Measurements from ENCODE around the gene SPO11.
"Not testable (repeated sequence)": the region's sequence is repeated elsewhere in the genome, so short reads cannot be mapped to it uniquely, and the experiment has no call there.

Gene SPO11

GRCh38 chr20:57342829-57343228 is 13.2 kb downstream of the SPO11 start:
- no peak for DNase-seq

- peak; percentile 45 to 56 for DNase-seq
These were observed 16.9 kb downstream of the SPO11 start for GRCh38 chr20:57346477-57346876.

- DNase-seq: no peak
These were observed 17.8 kb downstream of the SPO11 start for GRCh38 chr20:57347393-57347792.

- not testable (repeated sequence) for DNase-seq
These were observed 18.8 kb downstream of the SPO11 start for GRCh38 chr20:57348200-57348921.

GRCh38 chr20:57348922-57349574 is 19.4 kb downstream of the SPO11 start:
- peak in 1 of 2 donors; percentile 17 for DNase-seq

GRCh38 chr20:57350081-57350710 is 20.6 kb downstream of the SPO11 start:
- DNase-seq: no peak

- not testable (repeated sequence) for DNase-seq
These were observed 21.1 kb downstream of the SPO11 start for GRCh38 chr20:57350726-57351041.

- DNase-seq: peak; percentile 89 to 90
These were observed 21.6 kb downstream of the SPO11 start, which contains the start of gene RAE1 for GRCh38 chr20:57351042-57351783. Gene RAE1, plus strand, starts transcription at chr20:57351255. Its CDS starts 2,784 bp downstream, at chr20:57354039.

- DNase-seq: no peak
These were observed 22.7 kb downstream of the SPO11 start for GRCh38 chr20:57352305-57352704.

- no peak for DNase-seq
These were observed 23.7 kb downstream of the SPO11 start for GRCh38 chr20:57353351-57353750.

- no peak for DNase-seq
These were observed 31.9 kb downstream of the SPO11 start for GRCh38 chr20:57361517-57361916.

GRCh38 chr20:57364451-57364850 is 34.8 kb downstream of the SPO11 start:
- DNase-seq: no peak

- DNase-seq: no peak
These were observed 40.0 kb downstream of the SPO11 start for GRCh38 chr20:57369596-57369995.

GRCh38 chr20:57370316-57370715 is 40.7 kb downstream of the SPO11 start:
- no peak for DNase-seq

- no peak for DNase-seq
These were observed 41.8 kb downstream of the SPO11 start for GRCh38 chr20:57371363-57371762.

GRCh38 chr20:57372157-57372556 is 42.6 kb downstream of the SPO11 start:
- no peak for DNase-seq

- no peak for DNase-seq
These were observed 43.2 kb downstream of the SPO11 start for GRCh38 chr20:57372581-57373350.

GRCh38 chr20:57374343-57374930 is 44.8 kb downstream of the SPO11 start:
- DNase-seq: no peak

GRCh38 chr20:57374931-57375651 is 45.5 kb downstream of the SPO11 start:
- peak in 1 of 2 donors; percentile 62 for DNase-seq

- DNase-seq: no peak
These were observed 46.1 kb downstream of the SPO11 start for GRCh38 chr20:57375652-57376230.

GRCh38 chr20:57377350-57377749 is 47.7 kb downstream of the SPO11 start:
- DNase-seq: no peak

Data from CD4-positive, alpha-beta T cell treated with Interleukin-1 beta for 1 hour (primary cell).